DMS114 treated with DMSO at 0.1 percent for 48 hours (cell line): ENCODE results near the gene ZNF792.
"Not testable (repeated sequence)": the region's sequence is repeated elsewhere in the genome, so short reads cannot be mapped to it uniquely, and the experiment has no call there.

Experiments used
- DNase-seq: peaks from one replicate; lab custom pipeline; 2025; ENCODE audit not compliant: unreplicated experiment; lab: John Stamatoyannopoulos, UW

Gene ZNF792

DNA sequence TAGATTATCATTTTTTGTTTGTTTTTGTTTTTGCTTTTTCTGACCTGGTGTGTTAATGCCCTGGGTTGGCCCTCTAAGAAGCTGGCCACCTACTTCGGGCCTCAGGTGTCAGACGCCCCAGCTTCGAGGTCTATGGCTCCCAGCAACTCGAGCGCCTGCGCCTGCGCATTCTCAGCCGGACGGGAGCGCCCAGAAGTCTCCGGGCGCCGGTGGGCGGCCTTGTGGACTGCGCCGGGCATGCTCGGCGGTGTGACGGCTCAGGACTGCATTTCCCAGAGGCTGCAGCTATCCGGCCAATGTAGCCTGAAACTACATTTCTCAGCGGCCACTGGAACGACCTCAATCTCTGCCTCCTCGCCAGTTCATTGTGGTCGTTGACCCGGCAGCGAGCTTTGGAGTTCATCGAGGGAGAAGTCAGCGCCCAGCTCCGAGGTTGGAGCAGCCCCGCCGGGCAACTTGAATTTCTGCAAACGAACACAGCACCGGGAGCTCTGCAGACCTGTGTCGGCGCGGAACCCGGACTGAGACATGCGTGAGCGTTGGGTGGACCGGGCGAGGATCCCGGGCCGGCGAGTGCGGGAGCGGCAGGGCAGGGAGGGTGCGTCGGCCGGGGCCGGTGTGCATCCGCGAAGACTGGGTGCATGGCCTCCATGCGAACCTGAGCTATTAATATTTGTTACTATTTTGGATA is 37.2 kb downstream of the ZNF792 start, which contains the start of gene ZNF30:
Gene ZNF30, plus strand, starts transcription at position 219 of the 691 bp plus-strand sequence. CDS start 3,045 bp downstream, outside the sequence.
- DNase-seq = peak; percentile 89

DNA sequence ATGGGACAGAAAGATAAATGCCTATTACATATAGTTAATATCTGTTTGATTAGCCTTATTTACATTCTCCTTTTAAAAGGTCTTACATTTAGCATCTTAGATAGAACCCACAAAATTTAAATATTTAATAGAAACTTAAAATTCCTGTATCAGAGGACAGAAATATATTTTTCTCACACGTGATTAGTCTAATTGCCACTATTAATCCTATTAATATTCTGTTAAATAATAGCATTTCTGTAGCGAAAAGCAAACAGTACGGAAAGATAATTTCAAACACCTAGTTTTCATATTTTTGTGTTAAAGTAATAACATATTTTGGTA is 37.7 kb downstream of the ZNF792 start:
- DNase-seq = no peak

- DNase-seq = no peak
Measured at GRCh38 chr19:34925278-34925855, 38.7 kb downstream of the ZNF792 start.

DNA sequence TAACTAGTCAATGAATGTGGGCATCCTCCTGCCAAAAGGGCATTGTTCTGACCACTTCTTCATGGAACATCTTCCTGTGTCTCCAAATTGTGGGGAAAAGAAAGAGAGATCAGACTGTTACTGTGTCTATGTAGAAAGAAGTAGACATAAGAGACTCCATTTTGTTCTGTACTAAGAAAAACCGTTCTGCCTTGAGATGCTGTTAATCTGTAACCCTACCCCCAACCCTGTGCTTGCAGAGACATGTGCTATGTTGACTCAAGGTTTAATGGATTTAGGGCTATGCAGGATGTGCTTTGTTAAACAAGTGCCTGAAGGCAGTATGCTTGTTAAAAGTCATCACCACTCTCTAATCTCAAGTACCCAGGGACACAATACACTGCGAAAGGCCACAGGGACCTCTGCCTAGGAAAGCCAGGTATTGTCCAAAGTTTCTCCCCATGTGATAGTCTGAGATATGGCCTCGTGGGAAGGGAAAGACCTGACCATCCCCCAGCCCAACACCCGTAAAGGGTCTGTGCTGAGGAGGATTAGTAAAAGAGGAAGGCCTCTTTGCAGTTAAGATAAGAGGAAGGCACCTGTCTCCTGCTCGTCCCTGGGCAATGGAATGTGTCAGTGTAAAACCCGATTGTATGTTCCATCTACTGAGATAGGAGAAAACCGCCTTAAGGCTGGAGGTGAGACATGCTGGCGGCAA is 43.8 kb downstream of the ZNF792 start:
- DNase-seq = not testable (repeated sequence)

DNA sequence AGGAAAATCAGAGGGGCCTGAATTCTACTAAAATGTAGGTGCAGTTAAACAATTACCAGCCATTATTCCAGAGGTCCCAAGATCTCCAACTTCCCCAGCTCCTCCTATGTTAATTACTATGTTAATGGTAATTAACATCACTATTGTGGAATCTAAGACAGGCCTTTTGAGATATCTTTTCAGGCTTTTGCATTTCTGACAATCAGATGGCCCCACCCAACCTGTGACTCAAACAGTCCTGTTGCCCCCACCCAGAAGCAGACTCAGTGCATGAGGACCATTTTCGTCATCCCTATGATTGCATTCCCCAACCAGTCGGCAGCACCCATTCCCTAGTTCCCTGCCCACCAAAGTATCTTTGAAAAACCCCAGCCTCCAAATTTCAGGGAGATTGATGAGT is 45.8 kb downstream of the ZNF792 start:
- no peak for DNase-seq

DNA sequence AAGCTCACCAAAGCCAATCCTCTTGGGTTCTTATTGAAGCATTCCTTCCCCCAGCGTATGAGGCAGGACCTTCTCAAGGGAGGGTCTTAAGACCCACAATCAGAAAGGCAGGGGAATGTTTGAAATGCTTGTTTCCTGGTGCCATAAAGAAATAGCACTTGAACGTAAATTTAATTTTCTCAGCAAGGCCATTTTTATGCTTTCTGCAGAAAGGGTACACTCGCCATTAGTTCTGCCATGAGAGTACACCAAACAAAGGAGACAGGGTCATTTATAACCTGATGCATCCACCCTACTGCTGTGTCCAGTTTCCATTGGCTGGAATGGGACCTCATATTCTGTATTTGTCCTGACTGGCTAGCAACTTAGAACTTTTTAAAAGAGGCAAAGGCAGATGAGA is 46.9 kb downstream of the ZNF792 start:
- not testable (repeated sequence) for DNase-seq

DNA sequence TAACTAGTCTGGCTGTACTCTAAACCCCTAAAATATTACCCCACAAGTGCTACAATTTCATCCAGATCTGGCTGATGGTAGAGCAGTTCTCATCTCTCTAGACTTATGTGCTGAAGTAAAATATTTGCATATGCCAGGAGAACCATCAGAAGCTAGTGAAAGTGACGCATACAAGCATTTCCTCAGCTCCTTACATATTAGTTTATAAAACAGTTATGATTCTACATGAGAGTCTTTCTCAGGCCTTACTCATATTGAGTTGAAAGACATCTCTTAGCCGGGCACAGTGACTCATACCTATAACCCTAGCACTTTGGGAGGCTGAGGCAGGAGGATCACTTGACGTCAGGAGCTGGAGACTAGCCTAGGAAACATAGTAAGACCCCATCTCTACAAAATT is 53.3 kb downstream of the ZNF792 start:
- DNase-seq = no peak
